Neural cell (in vitro differentiated cells): ENCODE measurements around the gene LCN10.

Experiments
- CTCF ChIP-seq: fragments of 450-650 bp; IDR thresholded peaks from 2 replicates; pipeline ENCODE4 v1.5.1; 2014; ENCODE audit warnings: antibody characterized with exemption, mild to moderate bottlenecking, moderate library complexity; ENCODE audit not compliant: poor library complexity, severe bottlenecking
- EZH2 ChIP-seq: fragments of 200-600, 300-800 bp; shearing (Covaris generic), sonication (generic); IDR thresholded peaks from 2 replicates; pipeline ENCODE4 v1.6.1; 2014; ENCODE audit warnings: antibody characterized with exemption, low read length, borderline replicate concordance, mild to moderate bottlenecking; ENCODE audit not compliant: insufficient read depth, poor library complexity, severe bottlenecking

- TF ChIP-seq CTCF (no peak), EZH2 (no peak)
These were observed 9.1 kb upstream of the LCN10 start for GRCh38 chr9:136751814-136752213.
